Colonic mucosa (tissue), 4 donors: ENCODE measurements around the gene HADH. TPM values are rescaled to one million over a fixed set of nuclear protein-coding genes. Genes with fewer than 3 reads are reported as not detected.

Experiments
- DNase-seq: peaks from one replicate; pipeline ENCODE4 v3.0.0-alpha.2; 2020
- H3K27ac ChIP-seq: fragments of 200-600 bp; one replicate; pipeline ENCODE4 v1.8.0; 2021
- H3K27me3 ChIP-seq: fragments of 200-600 bp; one replicate; pipeline ENCODE4 v1.8.0; 2021
- H3K36me3 ChIP-seq: fragments of 200-600 bp; one replicate; pipeline ENCODE4 v1.8.0; 2021
- H3K4me1 ChIP-seq: fragments of 200-600 bp; one replicate; pipeline ENCODE4 v1.8.0; 2021; ENCODE audit warnings: mild to moderate bottlenecking
- H3K4me3 ChIP-seq: fragments of 200-600 bp; one replicate; pipeline ENCODE4 v1.8.0; 2021
- H3K9ac ChIP-seq, 2 donors: one replicate each; pipeline ENCODE4 v1.7.0; 2013; ENCODE audit warnings: control low read depth in 2 of 2, low read depth in 2 of 2, low read length in 2 of 2
- H3K9me3 ChIP-seq: fragments of 200-600 bp; one replicate; pipeline ENCODE4 v1.8.0; 2021
- CTCF ChIP-seq: fragments of 200-600 bp; IDR thresholded peaks from one replicate; pipeline ENCODE4 v1.8.0; 2022; ENCODE audit warnings: antibody characterized with exemption, mild to moderate bottlenecking
- intact Hi-C: fragments of 100-400 bp; cut with DNase I; formaldehyde crosslinking; loops from one replicate; pipeline ENCODE4 v1.14.1; 2022
- total RNA-seq, 2 donors: library from RNA; stranded (reverse); fragmentation: NEBNext Ultra II Directional in 1 of 2; extraction: Animal tissue kit (Norgen Biotek cat#: 25700) in 1 of 2; gene quantifications; one replicate each; pipeline ENCODE4 v1.2.1, GENCODE V29; 2021
- donor health status: healthy.
- donor health status: DM: no; HTN: no; CAD: no.
- donor health status: DM: no; HTN: no; CAD: no.

The HADH gene
- total RNA-seq, 2 donors from 2014 or later: 121 to 213 TPM

GRCh38 chr4:108080747-108081146 lies 91.1 kb downstream of the HADH start:
- H3K27ac ChIP-seq: no peak overlapping the region
- TF ChIP-seq CTCF: no peak
- no peaks in the 10 kb centered on the region for H3K4me1 ChIP-seq
- no peaks in the 10 kb centered on the region for H3K36me3 ChIP-seq
- no peak for DNase-seq
- no peak overlapping the region for H3K4me3 ChIP-seq
- H3K27me3 ChIP-seq: no peaks in the 10 kb centered on the region
- intact Hi-C loops: no loop called here
- no peak overlapping the region for H3K9ac ChIP-seq
- no peaks in the 10 kb centered on the region for H3K9me3 ChIP-seq

- no peaks in the 10 kb centered on the region for H3K27me3 ChIP-seq
- no peaks in the 10 kb centered on the region for H3K9me3 ChIP-seq
- no peak overlapping the region for H3K27ac ChIP-seq
- intact Hi-C loops: no loop called here
- H3K36me3 ChIP-seq: no peaks in the 10 kb centered on the region
- no peak overlapping the region for H3K4me3 ChIP-seq
- H3K9ac ChIP-seq: no peak overlapping the region
- no peaks in the 10 kb centered on the region for H3K4me1 ChIP-seq
- TF ChIP-seq CTCF: no peak
- no peak for DNase-seq
These were observed 91.6 kb downstream of the HADH start for GRCh38 chr4:108081256-108081655.

Other genes with a start within 250 kb of the HADH start
- gene SGMS2, start 165.0 kb upstream of the HADH start, total RNA-seq: 10 to 100 TPM; 34.9 to 49.1 TPM
- gene CYP2U1, start 58.3 kb upstream of the HADH start, total RNA-seq: 1 to 10 TPM; 2.4 to 4.2 TPM
- gene LEF1, start 179.0 kb downstream of the HADH start, total RNA-seq: 1 to 10 TPM; 2.1 to 3.4 TPM